ENCODE measurements around the gene HDAC9.

DNA sequence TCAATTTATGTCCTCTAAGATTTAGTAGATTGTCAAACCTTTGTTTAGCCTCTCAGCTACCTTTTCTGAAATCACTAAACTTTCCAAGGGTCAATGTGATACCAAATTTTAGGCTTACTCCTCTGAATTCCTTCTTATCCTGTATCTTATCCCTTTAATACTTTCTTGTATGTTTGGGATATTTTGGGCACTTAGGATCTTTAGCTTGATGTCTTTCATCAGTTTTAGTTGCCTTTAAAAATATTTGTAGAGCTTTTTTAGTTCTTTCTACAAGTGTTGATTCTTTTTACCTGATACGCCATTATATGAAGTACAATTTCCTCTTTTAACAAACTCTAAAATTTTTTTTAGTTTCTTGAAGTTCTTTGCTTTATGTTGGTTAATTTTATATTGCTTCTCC, 30.7 kb upstream of the HDAC9 start:
- TF ChIP-seq POLR2A (IDR thresholded peaks at IDR 0.05; ENCODE audit: low read depth, low read length) (no peak), POLR2AphosphoS5 (IDR thresholded peaks at IDR 0.05; ENCODE audit: low read depth, low read length) (no peak), TAF1 (IDR thresholded peaks at IDR 0.05; ENCODE audit: borderline replicate concordance, low read depth, low read length) (no peak)

Measured in GM12892 (cell line).